Osteoblast (primary cell): ENCODE data around the gene PPFIA2. TPM values are rescaled to one million over a fixed set of nuclear protein-coding genes. Genes with fewer than 3 reads are reported as not detected.

Source experiments
- DNase-seq: peaks from one replicate; pipeline ENCODE4 v3.0.0; 2011; ENCODE audit warnings: low spot score, mixed read lengths; ENCODE audit not compliant: insufficient read length; ENCODE audit errors: missing footprints
- H2AFZ ChIP-seq: 2 replicates; pipeline ENCODE4 v1.6.0; 2011; ENCODE audit warnings: mild to moderate bottlenecking, low read length
- H3K27ac ChIP-seq: 2 replicates; pipeline ENCODE4 v1.5.1; 2011; ENCODE audit warnings: mild to moderate bottlenecking, low read depth, low read length, moderate library complexity
- H3K27me3 ChIP-seq: 2 replicates; pipeline ENCODE4 v1.6.0; 2012; ENCODE audit warnings: mild to moderate bottlenecking, control low read depth, inconsistent platforms, low read length, moderate library complexity; ENCODE audit not compliant: insufficient read depth
- H3K36me3 ChIP-seq: 2 replicates; pipeline ENCODE4 v1.5.1; 2011; ENCODE audit warnings: mild to moderate bottlenecking, low read length, control low read depth, moderate library complexity; ENCODE audit not compliant: insufficient read depth
- H3K4me1 ChIP-seq: 2 replicates; pipeline ENCODE4 v1.5.1; 2011; ENCODE audit warnings: mild to moderate bottlenecking, low read length, control low read depth, moderate library complexity; ENCODE audit not compliant: insufficient read depth
- H3K4me2 ChIP-seq: 2 replicates; pipeline ENCODE4 v1.6.0; 2011; ENCODE audit warnings: mild to moderate bottlenecking, low read length; ENCODE audit not compliant: insufficient read depth
- H3K4me3 ChIP-seq: fragments of 200-600 bp; sonication (generic); 3 replicates; pipeline ENCODE4 v1.5.1; 2012; ENCODE audit warnings: mild to moderate bottlenecking, low read length, inconsistent platforms; ENCODE audit not compliant: insufficient read depth
- H3K79me2 ChIP-seq: 2 replicates; pipeline ENCODE4 v1.6.0; 2012; ENCODE audit warnings: mild to moderate bottlenecking, low read length, control low read depth, inconsistent platforms; ENCODE audit not compliant: insufficient read depth
- H3K9me3 ChIP-seq: 2 replicates; pipeline ENCODE4 v1.5.1; 2011; ENCODE audit warnings: low read depth, low read length, control low read depth
- H4K20me1 ChIP-seq: 2 replicates; pipeline ENCODE4 v1.6.0; 2012; ENCODE audit warnings: mild to moderate bottlenecking, low read length, control low read depth; ENCODE audit not compliant: insufficient read depth
- total RNA-seq: library from RNA; depleted of rRNA; stranded (reverse); fragments of >200 nt; gene quantifications from 2 replicates; pipeline ENCODE4 v1.2.3, GENCODE V29; 2012
- TF ChIP-seq, protein P1 (sequence below): IDR thresholded peaks from 2 replicates; pipeline ENCODE4 v1.5.1; 2011; ENCODE audit warnings: mild to moderate bottlenecking, low read depth, low read length, moderate library complexity; ENCODE audit errors: extremely low read depth

Gene PPFIA2
- total RNA-seq, 1 donor: 3.3 TPM

DNA sequence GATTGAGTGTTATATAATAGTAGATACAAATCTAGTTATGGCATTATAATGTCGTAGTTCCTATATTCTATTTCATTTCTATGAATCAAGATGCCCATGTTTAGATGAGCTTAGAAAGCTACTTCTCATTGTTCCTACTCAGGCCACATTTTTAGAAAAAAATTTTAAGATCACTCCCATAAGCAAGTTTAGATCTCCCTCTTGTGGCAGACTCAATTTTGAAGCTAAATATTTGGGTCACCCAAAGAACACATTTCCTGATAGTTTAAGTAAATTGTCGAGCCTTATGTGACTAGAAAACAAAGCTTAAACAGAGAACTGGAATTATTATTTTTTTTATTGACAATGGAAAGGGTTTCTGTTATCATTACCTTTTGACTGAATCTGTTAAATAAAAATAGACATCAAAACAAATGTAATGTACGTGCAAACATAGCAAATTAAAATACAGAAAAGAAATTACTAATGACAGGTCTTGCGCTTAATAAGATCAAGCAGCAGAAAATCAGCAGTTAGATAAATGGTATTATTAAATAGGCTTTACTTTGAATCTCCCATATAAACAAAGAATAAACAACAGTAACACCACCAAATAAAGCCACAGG, 501.1 kb downstream of the PPFIA2 start:
- no peaks in the 10 kb centered on the region for H3K79me2 ChIP-seq

DNA sequence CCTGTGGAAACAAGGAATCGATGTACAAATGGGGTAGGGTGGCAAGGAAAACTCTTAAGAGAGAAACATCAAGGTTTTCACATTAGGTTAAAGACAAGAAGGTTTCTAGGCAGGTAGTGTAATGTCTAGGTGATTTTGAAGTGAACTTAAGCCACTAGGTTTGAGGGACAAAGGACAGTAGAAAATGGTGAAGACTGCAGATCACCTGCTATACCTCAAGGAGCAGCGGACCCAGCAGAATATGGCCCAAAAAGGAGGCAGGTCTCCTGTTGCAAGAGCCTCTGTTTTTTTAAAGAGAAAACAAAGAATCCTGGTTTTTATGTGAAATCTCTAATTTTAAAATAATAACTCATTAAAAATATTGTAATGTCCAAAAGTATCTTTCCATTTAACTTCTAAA, 503.2 kb downstream of the PPFIA2 start:
- no peak overlapping the region for H3K4me2 ChIP-seq
- no peak overlapping the region for H2AFZ ChIP-seq
- no peaks in the 10 kb centered on the region for H3K27me3 ChIP-seq
- H3K79me2 ChIP-seq: no peaks in the 10 kb centered on the region
- H3K4me1 ChIP-seq: no peaks in the 10 kb centered on the region
- H3K36me3 ChIP-seq: no peaks in the 10 kb centered on the region
- TF ChIP-seq, protein P1, sequence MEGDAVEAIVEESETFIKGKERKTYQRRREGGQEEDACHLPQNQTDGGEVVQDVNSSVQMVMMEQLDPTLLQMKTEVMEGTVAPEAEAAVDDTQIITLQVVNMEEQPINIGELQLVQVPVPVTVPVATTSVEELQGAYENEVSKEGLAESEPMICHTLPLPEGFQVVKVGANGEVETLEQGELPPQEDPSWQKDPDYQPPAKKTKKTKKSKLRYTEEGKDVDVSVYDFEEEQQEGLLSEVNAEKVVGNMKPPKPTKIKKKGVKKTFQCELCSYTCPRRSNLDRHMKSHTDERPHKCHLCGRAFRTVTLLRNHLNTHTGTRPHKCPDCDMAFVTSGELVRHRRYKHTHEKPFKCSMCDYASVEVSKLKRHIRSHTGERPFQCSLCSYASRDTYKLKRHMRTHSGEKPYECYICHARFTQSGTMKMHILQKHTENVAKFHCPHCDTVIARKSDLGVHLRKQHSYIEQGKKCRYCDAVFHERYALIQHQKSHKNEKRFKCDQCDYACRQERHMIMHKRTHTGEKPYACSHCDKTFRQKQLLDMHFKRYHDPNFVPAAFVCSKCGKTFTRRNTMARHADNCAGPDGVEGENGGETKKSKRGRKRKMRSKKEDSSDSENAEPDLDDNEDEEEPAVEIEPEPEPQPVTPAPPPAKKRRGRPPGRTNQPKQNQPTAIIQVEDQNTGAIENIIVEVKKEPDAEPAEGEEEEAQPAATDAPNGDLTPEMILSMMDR: no peak
- H3K27ac ChIP-seq: no peak overlapping the region
- no peaks in the 10 kb centered on the region for H3K9me3 ChIP-seq
- H4K20me1 ChIP-seq: no peaks in the 10 kb centered on the region
- H3K4me3 ChIP-seq: no peak overlapping the region
- no peak for DNase-seq

More for the DNA sequence above, 501.1 kb downstream of the PPFIA2 start:
- H4K20me1 ChIP-seq: no peaks in the 10 kb centered on the region
- no peaks in the 10 kb centered on the region for H3K9me3 ChIP-seq
- H3K27me3 ChIP-seq: no peaks in the 10 kb centered on the region
- H3K4me3 ChIP-seq: no peak overlapping the region
- H2AFZ ChIP-seq: no peak overlapping the region
- H3K27ac ChIP-seq: no peak overlapping the region
- TF ChIP-seq, protein P1: peak; percentile 57
- DNase-seq: no peak
- H3K36me3 ChIP-seq: no peaks in the 10 kb centered on the region
- no peak overlapping the region for H3K4me2 ChIP-seq
- no peaks in the 10 kb centered on the region for H3K4me1 ChIP-seq

DNA sequence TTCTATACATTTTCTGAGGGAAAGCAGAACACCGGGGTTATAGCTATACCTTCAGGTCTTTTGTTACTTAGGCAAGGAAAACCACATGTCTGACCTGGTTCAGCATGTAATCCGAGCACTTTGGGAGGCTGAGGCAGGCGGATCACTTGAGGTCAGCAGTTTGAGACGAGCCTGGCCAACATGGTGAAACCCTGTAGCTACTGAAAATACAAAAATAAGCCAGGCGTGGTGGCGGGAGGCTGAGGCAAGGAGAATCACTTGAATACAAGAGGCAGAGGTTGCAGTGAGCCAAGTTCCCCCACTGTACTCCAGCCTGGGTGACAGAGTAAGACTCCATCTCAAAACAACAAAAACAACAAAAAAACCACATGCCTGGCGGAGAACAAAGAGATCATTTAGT, 503.7 kb downstream of the PPFIA2 start:
- no peaks in the 10 kb centered on the region for H3K36me3 ChIP-seq
- H4K20me1 ChIP-seq: no peaks in the 10 kb centered on the region
- H3K4me1 ChIP-seq: no peaks in the 10 kb centered on the region
- H3K27ac ChIP-seq: no peak overlapping the region
- H3K27me3 ChIP-seq: no peaks in the 10 kb centered on the region
- no peaks in the 10 kb centered on the region for H3K9me3 ChIP-seq
- no peak overlapping the region for H2AFZ ChIP-seq
- DNase-seq: peak; percentile 51
- no peak overlapping the region for H3K4me2 ChIP-seq
- TF ChIP-seq, protein P1: no peak
- no peaks in the 10 kb centered on the region for H3K79me2 ChIP-seq
- no peak overlapping the region for H3K4me3 ChIP-seq

DNA sequence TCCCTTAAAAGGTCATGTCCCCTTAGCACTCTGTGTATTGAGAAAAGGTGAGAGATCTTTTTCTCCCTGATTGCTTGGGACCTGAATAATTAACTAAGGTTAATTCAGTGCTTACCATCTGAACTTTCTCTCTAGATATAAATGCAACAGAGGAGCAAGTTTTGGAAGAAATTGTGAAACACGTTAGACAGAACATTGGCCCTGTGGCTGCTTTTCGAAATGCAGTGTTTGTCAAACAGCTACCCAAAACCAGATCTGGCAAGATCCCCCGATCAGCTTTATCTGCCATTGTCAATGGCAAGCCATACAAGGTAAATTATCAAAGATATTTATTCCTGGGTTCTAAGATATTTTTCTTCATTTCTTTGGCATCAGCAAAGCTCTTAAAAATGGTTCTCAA, 505.8 kb downstream of the PPFIA2 start:
- TF ChIP-seq, protein P1: no peak
- H3K36me3 ChIP-seq: no peaks in the 10 kb centered on the region
- H4K20me1 ChIP-seq: no peaks in the 10 kb centered on the region
- H3K4me3 ChIP-seq: no peak overlapping the region
- H3K9me3 ChIP-seq: no peaks in the 10 kb centered on the region
- no peak for DNase-seq
- no peaks in the 10 kb centered on the region for H3K27me3 ChIP-seq
- H2AFZ ChIP-seq: no peak overlapping the region
- no peaks in the 10 kb centered on the region for H3K79me2 ChIP-seq
- H3K27ac ChIP-seq: no peak overlapping the region
- peaks cover 5% of the 10 kb centered on the region for H3K4me1 ChIP-seq
- no peak overlapping the region for H3K4me2 ChIP-seq
